BLaER1 (cell line): ENCODE measurements around the gene GAP43.

ENCODE experiments used
- H3K27ac ChIP-seq: shearing (Covaris generic); formaldehyde crosslinking; 2 replicates; pipeline ENCODE4 v1.8.1; 2022
- H3K27me3 ChIP-seq: shearing (Covaris generic); formaldehyde crosslinking; 2 replicates; pipeline ENCODE4 v1.8.1; 2022
- H3K36me3 ChIP-seq: shearing (Covaris generic); formaldehyde crosslinking; 2 replicates; pipeline ENCODE4 v1.8.1; 2022
- H3K4me1 ChIP-seq: shearing (Covaris generic); formaldehyde crosslinking; 2 replicates; pipeline ENCODE4 v1.8.1; 2022
- H3K4me2 ChIP-seq: shearing (Covaris generic); formaldehyde crosslinking; 2 replicates; pipeline ENCODE4 v1.8.1; 2022
- H3K4me3 ChIP-seq: shearing (Covaris generic); formaldehyde crosslinking; 2 replicates; pipeline ENCODE4 v1.8.1; 2022
- H3K9ac ChIP-seq: shearing (Covaris generic); formaldehyde crosslinking; 2 replicates; pipeline ENCODE4 v1.8.1; 2022
- H3K9me3 ChIP-seq: shearing (Covaris generic); formaldehyde crosslinking; 2 replicates; pipeline ENCODE4 v1.8.1; 2022
- H4K20me1 ChIP-seq: shearing (Covaris generic); formaldehyde crosslinking; 2 replicates; pipeline ENCODE4 v1.8.1; 2022
- Cebpa-rat ChIP-seq: shearing (Covaris generic); IDR thresholded peaks from 2 replicates; pipeline ENCODE4 v1.8.1; 2022

GAP43 gene, protein sequence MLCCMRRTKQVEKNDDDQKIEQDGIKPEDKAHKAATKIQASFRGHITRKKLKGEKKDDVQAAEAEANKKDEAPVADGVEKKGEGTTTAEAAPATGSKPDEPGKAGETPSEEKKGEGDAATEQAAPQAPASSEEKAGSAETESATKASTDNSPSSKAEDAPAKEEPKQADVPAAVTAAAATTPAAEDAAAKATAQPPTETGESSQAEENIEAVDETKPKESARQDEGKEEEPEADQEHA

GRCh38 chr3:115623044-115623868 is at the start of gene GAP43:
TSS of gene GAP43 (plus strand) at chr3:115623510. CDS start at chr3:115623690, 180 bp downstream.
- H3K36me3 ChIP-seq: no peaks in the 10 kb centered on the region
- peaks cover 5% of the 10 kb centered on the region for H3K4me1 ChIP-seq
- no peak within 1 kb of the TSS for H3K27ac ChIP-seq
- H3K27me3 ChIP-seq: no peaks in the 10 kb centered on the region
- no peaks in the 10 kb centered on the region for H3K9me3 ChIP-seq
- TF ChIP-seq Cebpa-rat: no peak
- no peak within 1 kb of the TSS for H3K9ac ChIP-seq
- H3K4me2 ChIP-seq: no peak within 1 kb of the TSS
- H4K20me1 ChIP-seq: no peaks in the 10 kb centered on the region
- no peak within 1 kb of the TSS for H3K4me3 ChIP-seq

DNA sequence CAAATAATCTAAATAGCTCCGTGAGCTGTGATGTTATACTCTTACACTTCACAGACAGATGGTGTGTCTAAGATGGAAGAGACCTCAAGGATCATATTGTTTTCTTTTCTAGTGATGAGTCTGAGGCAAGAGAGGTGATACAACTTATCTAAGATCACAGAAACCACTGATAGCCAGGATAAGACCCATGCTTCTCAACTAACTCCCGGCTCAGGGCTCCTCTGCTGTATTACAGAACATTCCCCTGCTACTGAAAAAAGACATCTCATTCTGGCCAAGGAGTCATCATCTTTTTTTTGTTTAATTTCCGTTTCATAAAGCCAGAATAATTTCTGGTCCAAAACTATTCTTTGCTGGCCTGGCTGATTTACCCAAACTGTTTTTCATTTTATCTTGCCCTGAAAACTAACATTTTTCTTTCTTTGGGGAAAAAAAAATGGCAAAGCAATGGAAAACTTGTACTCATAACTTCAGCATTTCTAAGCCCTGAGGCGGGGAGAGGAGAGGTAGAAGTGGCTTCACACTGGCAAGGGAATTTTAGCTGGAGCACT is 46.9 kb upstream of the GAP43 start:
- Histone ChIP-seq H3K4me3 (no peak overlapping the region), H3K4me1 (peaks cover 8% of the 10 kb centered on the region; the same call in 1 of the 2 replicates), H3K27ac (no peak overlapping the region), H3K9me3 (no peaks in the 10 kb centered on the region), H4K20me1 (no peaks in the 10 kb centered on the region), H3K9ac (no peak overlapping the region), H3K36me3 (no peaks in the 10 kb centered on the region), H3K27me3 (no peaks in the 10 kb centered on the region), H3K4me2 (no peak overlapping the region)
- no peak for TF ChIP-seq Cebpa-rat

- no peak for TF ChIP-seq Cebpa-rat
- Histone ChIP-seq H3K27me3 (no peaks in the 10 kb centered on the region), H3K4me3 (no peak overlapping the region), H3K27ac (no peak overlapping the region), H3K4me2 (no peak overlapping the region), H3K4me1 (peaks cover 4% of the 10 kb centered on the region; the same call in 1 of the 2 replicates), H3K36me3 (no peaks in the 10 kb centered on the region), H4K20me1 (no peaks in the 10 kb centered on the region), H3K9me3 (no peaks in the 10 kb centered on the region), H3K9ac (no peak overlapping the region)
These were observed 46.3 kb upstream of the GAP43 start for GRCh38 chr3:115577000-115577399.

DNA sequence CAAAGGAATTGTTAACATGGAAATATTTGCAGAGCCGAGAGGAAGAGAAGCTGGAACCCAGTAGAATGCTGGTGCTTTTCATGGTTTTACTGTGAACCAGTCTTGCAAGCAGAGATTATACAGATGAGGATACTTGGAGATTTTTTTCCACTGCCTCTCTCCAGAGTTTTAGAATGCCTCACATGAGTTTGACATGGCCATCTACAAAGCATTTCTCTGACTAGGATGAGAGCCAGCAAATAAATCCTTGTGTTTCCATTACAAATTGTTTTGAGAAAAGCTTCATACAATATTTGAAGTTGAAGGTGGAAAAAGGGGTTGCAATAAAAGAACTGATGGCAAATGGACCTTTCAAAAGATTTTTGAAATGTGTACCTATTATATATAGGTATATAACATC is 45.0 kb upstream of the GAP43 start:
- Histone ChIP-seq H3K9me3 (no peaks in the 10 kb centered on the region), H3K27me3 (no peaks in the 10 kb centered on the region), H3K9ac (no peak overlapping the region), H3K27ac (no peak overlapping the region), H3K36me3 (no peaks in the 10 kb centered on the region), H3K4me2 (no peak overlapping the region), H3K4me1 (no peaks in the 10 kb centered on the region), H3K4me3 (no peak overlapping the region), H4K20me1 (no peaks in the 10 kb centered on the region)
- no peak for TF ChIP-seq Cebpa-rat

DNA sequence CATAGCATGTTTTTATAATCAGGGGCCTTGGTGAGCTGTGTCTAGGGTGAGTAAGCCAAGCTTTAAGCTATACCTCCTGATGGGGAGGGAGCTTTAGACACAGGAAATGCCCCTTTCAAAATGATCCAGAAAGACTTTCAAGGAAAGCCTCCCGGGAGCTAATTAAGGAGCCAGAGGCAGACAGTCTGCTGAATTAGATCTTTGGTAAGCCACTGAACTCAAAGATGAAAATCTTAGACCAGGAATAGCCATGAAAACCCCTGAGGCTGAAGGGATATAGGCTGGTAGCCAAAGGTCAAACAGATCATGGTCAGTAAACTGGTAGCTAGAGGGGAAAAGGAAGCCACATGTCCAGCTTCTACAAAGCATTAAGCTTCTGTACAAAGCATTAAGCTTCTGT is 42.7 kb upstream of the GAP43 start:
- H3K4me3 ChIP-seq: no peak overlapping the region
- H4K20me1 ChIP-seq: no peaks in the 10 kb centered on the region
- H3K36me3 ChIP-seq: no peaks in the 10 kb centered on the region
- H3K9ac ChIP-seq: no peak overlapping the region
- no peaks in the 10 kb centered on the region for H3K27me3 ChIP-seq
- TF ChIP-seq Cebpa-rat: no peak
- H3K4me1 ChIP-seq: no peaks in the 10 kb centered on the region
- no peak overlapping the region for H3K27ac ChIP-seq
- H3K9me3 ChIP-seq: no peaks in the 10 kb centered on the region
- H3K4me2 ChIP-seq: no peak overlapping the region

- no peak for TF ChIP-seq Cebpa-rat
- no peak overlapping the region for H3K4me2 ChIP-seq
- no peaks in the 10 kb centered on the region for H3K27me3 ChIP-seq
- H3K9ac ChIP-seq: no peak overlapping the region
- no peaks in the 10 kb centered on the region for H3K4me1 ChIP-seq
- H3K27ac ChIP-seq: no peak overlapping the region
- H4K20me1 ChIP-seq: no peaks in the 10 kb centered on the region
- H3K9me3 ChIP-seq: no peaks in the 10 kb centered on the region
- no peak overlapping the region for H3K4me3 ChIP-seq
- H3K36me3 ChIP-seq: no peaks in the 10 kb centered on the region
These were observed 41.8 kb upstream of the GAP43 start for GRCh38 chr3:115581362-115582135.

GRCh38 chr3:115588201-115589115 is 34.9 kb upstream of the GAP43 start:
- TF ChIP-seq Cebpa-rat: no peak
- no peak overlapping the region for H3K27ac ChIP-seq
- no peak overlapping the region for H3K4me3 ChIP-seq
- no peaks in the 10 kb centered on the region for H3K9me3 ChIP-seq
- H3K27me3 ChIP-seq: no peaks in the 10 kb centered on the region
- H3K36me3 ChIP-seq: no peaks in the 10 kb centered on the region
- H3K4me2 ChIP-seq: no peak overlapping the region
- no peak overlapping the region for H3K9ac ChIP-seq
- no peaks in the 10 kb centered on the region for H4K20me1 ChIP-seq
- H3K4me1 ChIP-seq: no peaks in the 10 kb centered on the region

GRCh38 chr3:115590873-115591272 is 32.4 kb upstream of the GAP43 start:
- Histone ChIP-seq H3K36me3 (no peaks in the 10 kb centered on the region), H3K27me3 (no peaks in the 10 kb centered on the region), H3K9me3 (peaks cover 18% of the 10 kb centered on the region), H3K4me3 (no peak overlapping the region), H3K4me1 (no peaks in the 10 kb centered on the region), H3K27ac (no peak overlapping the region), H3K4me2 (no peak overlapping the region), H3K9ac (no peak overlapping the region), H4K20me1 (no peaks in the 10 kb centered on the region)
- TF ChIP-seq Cebpa-rat: no peak
